ENCODE measurements around the gene METTL4.

The METTL4 gene

DNA sequence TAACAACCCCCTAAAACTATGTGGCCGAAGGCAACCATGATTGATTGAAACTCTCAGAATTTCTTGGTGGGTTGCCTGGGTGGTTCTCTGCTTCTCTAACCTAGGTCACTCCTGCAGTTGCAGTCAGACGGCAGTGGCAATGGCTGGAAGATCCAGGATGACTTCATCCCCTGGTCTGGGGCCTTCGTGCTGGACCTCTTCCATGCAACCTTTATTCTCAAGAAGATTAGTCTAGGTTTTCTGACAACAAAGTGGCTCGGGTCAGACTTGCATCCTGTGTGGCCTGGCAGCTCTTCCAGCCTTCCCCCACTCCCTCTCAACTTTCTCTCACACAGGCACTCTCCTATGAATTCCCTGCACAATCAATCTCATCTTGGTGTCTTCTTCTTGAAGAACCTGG is 76.4 kb downstream of the METTL4 start:
- DNase-seq: no peak
- no peak overlapping the region for H3K27ac ChIP-seq
- no peaks in the 10 kb centered on the region for H3K36me3 ChIP-seq (replicated peaks)
- no peak overlapping the region for H3K4me3 ChIP-seq (ENCODE audit: low read depth, low read length)
- in situ Hi-C loops (cut with HindIII; ENCODE audit: low pct_ligation_motif_present, low sequenced_read_pairs): no loop called here
- TF ChIP-seq, protein P1, sequence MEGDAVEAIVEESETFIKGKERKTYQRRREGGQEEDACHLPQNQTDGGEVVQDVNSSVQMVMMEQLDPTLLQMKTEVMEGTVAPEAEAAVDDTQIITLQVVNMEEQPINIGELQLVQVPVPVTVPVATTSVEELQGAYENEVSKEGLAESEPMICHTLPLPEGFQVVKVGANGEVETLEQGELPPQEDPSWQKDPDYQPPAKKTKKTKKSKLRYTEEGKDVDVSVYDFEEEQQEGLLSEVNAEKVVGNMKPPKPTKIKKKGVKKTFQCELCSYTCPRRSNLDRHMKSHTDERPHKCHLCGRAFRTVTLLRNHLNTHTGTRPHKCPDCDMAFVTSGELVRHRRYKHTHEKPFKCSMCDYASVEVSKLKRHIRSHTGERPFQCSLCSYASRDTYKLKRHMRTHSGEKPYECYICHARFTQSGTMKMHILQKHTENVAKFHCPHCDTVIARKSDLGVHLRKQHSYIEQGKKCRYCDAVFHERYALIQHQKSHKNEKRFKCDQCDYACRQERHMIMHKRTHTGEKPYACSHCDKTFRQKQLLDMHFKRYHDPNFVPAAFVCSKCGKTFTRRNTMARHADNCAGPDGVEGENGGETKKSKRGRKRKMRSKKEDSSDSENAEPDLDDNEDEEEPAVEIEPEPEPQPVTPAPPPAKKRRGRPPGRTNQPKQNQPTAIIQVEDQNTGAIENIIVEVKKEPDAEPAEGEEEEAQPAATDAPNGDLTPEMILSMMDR (IDR thresholded peaks at IDR 0.05; ENCODE audit: low read depth, low read length, missing control alignments): no peak
- no peaks in the 10 kb centered on the region for H3K27me3 ChIP-seq (replicated peaks)

All from brain microvascular endothelial cell (primary cell).